Measurements from ENCODE around the gene PSMC4. TPM values are rescaled to one million over a fixed set of nuclear protein-coding genes. Genes with fewer than 3 reads are reported as not detected.

Gene PSMC4
- total RNA-seq, 1 donor from 2014 or later = 101 TPM

- Mint-ChIP-seq H3K4me1 (ENCODE audit: unreplicated experiment) (no peaks in the 10 kb centered on the region), H3K9me3 (ENCODE audit: unreplicated experiment) (peaks cover 4% of the 10 kb centered on the region), H3K4me3 (ENCODE audit: unreplicated experiment) (no peak overlapping the region), H3K27me3 (ENCODE audit: unreplicated experiment) (no peaks in the 10 kb centered on the region), H3K36me3 (ENCODE audit: low read depth, unreplicated experiment) (peaks cover 18% of the 10 kb centered on the region), H3K27ac (ENCODE audit: unreplicated experiment) (no peak overlapping the region)
- no peak for TF ChIP-seq CTCF (IDR thresholded peaks at IDR 0.05; ENCODE audit: unreplicated experiment)
- no peak for DNase-seq (ENCODE audit: low spot score)
Measured at GRCh38 chr19:39986643-39987042, 15.7 kb downstream of the PSMC4 start.

- TF ChIP-seq CTCF (IDR thresholded peaks at IDR 0.05; ENCODE audit: unreplicated experiment) = no peak
- H3K27me3 Mint-ChIP-seq (ENCODE audit: unreplicated experiment) = no peaks in the 10 kb centered on the region
Measured at GRCh38 chr19:39987167-39987566, 16.2 kb downstream of the PSMC4 start.

GRCh38 chr19:39987596-39987995, 16.6 kb downstream of the PSMC4 start:
- H3K4me3 Mint-ChIP-seq (ENCODE audit: unreplicated experiment) = no peak overlapping the region
- H3K27ac Mint-ChIP-seq (ENCODE audit: unreplicated experiment) = no peak overlapping the region
- no peaks in the 10 kb centered on the region for H3K27me3 Mint-ChIP-seq (ENCODE audit: unreplicated experiment)
- H3K4me1 Mint-ChIP-seq (ENCODE audit: unreplicated experiment) = no peaks in the 10 kb centered on the region
- H3K9me3 Mint-ChIP-seq (ENCODE audit: unreplicated experiment) = peaks cover 4% of the 10 kb centered on the region
- no peak for TF ChIP-seq CTCF (IDR thresholded peaks at IDR 0.05; ENCODE audit: unreplicated experiment)
- no peak for DNase-seq (ENCODE audit: low spot score)
- H3K36me3 Mint-ChIP-seq (ENCODE audit: low read depth, unreplicated experiment) = peaks cover 15% of the 10 kb centered on the region

More at GRCh38 chr19:39987167-39987566, 16.2 kb downstream of the PSMC4 start:
- Mint-ChIP-seq H3K4me1 (ENCODE audit: unreplicated experiment) (no peaks in the 10 kb centered on the region), H3K9me3 (ENCODE audit: unreplicated experiment) (peaks cover 4% of the 10 kb centered on the region), H3K36me3 (ENCODE audit: low read depth, unreplicated experiment) (peaks cover 18% of the 10 kb centered on the region), H3K27ac (ENCODE audit: unreplicated experiment) (no peak overlapping the region), H3K4me3 (ENCODE audit: unreplicated experiment) (no peak overlapping the region)
- DNase-seq (ENCODE audit: low spot score) = no peak

- Mint-ChIP-seq H3K9me3 (ENCODE audit: unreplicated experiment) (no peaks in the 10 kb centered on the region), H3K4me1 (ENCODE audit: unreplicated experiment) (peaks cover 18% of the 10 kb centered on the region), H3K36me3 (ENCODE audit: low read depth, unreplicated experiment) (peaks cover 14% of the 10 kb centered on the region), H3K27me3 (ENCODE audit: unreplicated experiment) (peaks cover 4% of the 10 kb centered on the region), H3K4me3 (ENCODE audit: unreplicated experiment) (no peak overlapping the region), H3K27ac (ENCODE audit: unreplicated experiment) (no peak overlapping the region)
- TF ChIP-seq CTCF (IDR thresholded peaks at IDR 0.05; ENCODE audit: unreplicated experiment) = no peak
- DNase-seq (ENCODE audit: low spot score) = no peak
Measured at GRCh38 chr19:39993605-39994004, 22.6 kb downstream of the PSMC4 start.

GRCh38 chr19:39994361-39994760, 23.4 kb downstream of the PSMC4 start:
- Mint-ChIP-seq H3K27me3 (ENCODE audit: unreplicated experiment) (peaks cover 4% of the 10 kb centered on the region), H3K4me3 (ENCODE audit: unreplicated experiment) (peak overlapping the region; percentile 38), H3K27ac (ENCODE audit: unreplicated experiment) (no peak overlapping the region), H3K4me1 (ENCODE audit: unreplicated experiment) (peaks cover 18% of the 10 kb centered on the region), H3K36me3 (ENCODE audit: low read depth, unreplicated experiment) (peaks cover 14% of the 10 kb centered on the region), H3K9me3 (ENCODE audit: unreplicated experiment) (no peaks in the 10 kb centered on the region)
- TF ChIP-seq CTCF (IDR thresholded peaks at IDR 0.05; ENCODE audit: unreplicated experiment) = no peak
- no peak for DNase-seq (ENCODE audit: low spot score)
